Ammon's horn (tissue), 1 donor: ENCODE data around the gene UNC5CL.
A peak's percentile ranks its signal among the peaks of the same experiment; 100 is the strongest.

Experiments used
- DNase-seq: peaks from one replicate; pipeline ENCODE4 v3.0.0-alpha.2; 2016; ENCODE audit warnings: low spot score

UNC5CL gene

DNA sequence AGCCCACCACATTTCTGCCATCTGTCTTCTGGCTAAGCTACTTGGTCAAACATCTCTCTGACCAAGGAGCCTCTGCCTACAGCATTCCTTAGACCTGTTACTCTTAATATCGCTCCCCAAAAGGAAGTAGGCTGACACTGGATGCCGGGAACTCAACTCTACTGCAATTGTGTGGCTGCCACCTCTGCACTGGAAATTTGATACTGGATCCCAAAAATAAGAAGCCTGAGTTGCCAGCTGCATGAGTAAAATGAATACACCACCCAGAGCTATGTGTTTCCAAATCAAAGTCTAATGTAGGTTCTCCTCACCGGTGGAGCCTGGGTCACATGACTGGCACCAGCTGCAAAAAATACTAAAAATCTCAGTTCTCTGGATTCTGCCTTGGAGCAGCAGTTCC, 36.9 kb downstream of the UNC5CL start:
- no peak for DNase-seq

GRCh38 chr6:41000248-41000647, 38.8 kb downstream of the UNC5CL start:
- no peak for DNase-seq

GRCh38 chr6:40999569-40999968, 39.5 kb downstream of the UNC5CL start:
- peak; percentile 42 for DNase-seq

DNA sequence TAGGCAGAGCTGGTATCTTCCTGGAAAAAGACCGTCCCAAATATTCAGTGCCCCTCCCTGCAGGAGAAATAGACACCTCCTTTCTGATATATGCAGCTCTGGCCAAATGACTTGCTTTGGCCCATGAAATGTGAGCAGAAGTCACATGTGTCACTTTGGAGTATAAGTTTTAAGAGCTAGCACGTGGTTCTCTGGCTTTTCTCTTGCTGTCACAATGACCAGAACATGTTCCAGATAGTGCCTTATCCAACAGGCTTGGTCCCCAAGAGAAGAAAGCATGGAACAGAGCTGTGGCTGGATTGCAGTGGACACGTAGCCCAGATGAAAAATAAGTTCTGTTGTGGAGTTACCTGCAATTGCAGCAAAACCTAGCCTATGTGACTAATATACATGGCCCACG, 40.4 kb downstream of the UNC5CL start:
- DNase-seq, result no peak

GRCh38 chr6:40997234-40997957, 41.6 kb downstream of the UNC5CL start:
- DNase-seq, result peak; percentile 41

GRCh38 chr6:40996591-40997233, 42.3 kb downstream of the UNC5CL start:
- peak; percentile 31 for DNase-seq

DNA sequence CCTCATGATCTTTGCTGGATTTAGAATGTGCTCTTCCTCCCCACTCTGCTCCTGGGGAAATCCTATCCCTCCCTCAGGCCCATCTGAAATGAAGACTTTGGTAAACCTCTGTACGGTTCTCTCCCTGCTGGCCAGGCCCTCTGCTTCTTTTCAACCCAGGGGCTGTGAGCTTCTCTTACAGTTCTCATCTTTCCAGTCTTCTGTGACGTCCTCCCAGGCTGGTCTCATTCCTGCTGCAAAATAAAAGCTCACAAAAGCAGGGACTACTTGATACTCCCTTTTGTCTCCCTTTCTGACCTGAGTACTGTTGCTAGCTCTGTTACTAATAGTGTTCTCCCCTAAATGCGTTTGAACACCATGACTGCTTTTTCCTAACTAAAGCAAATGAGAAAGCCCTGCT, 46.3 kb downstream of the UNC5CL start:
- no peak for DNase-seq

- DNase-seq, result no peak
Observed at GRCh38 chr6:40990301-40990700, 48.7 kb downstream of the UNC5CL start.

- DNase-seq, result no peak
Observed at GRCh38 chr6:40989204-40990169, 49.5 kb downstream of the UNC5CL start.

DNA sequence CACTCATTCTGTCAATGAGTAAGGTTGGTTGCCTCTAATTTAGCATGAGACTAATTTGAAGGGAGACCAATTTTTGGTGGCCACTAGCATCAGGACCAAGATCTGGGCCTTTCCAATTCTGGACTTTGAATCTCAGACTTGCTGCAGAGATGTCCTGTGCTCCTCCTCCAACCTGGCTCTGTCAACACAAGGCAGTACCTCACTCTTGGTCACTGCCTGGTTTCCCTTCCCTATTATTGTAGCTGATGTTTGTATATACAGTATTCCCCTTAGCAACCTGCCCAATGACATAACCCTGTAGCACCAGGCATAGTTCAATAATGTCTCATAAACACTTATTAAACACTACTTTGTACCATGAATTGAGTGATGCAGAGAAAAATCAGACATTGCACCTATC, 50.4 kb downstream of the UNC5CL start:
- DNase-seq, result no peak

GRCh38 chr6:40986921-40987819, 51.9 kb downstream of the UNC5CL start:
- no peak for DNase-seq

DNA sequence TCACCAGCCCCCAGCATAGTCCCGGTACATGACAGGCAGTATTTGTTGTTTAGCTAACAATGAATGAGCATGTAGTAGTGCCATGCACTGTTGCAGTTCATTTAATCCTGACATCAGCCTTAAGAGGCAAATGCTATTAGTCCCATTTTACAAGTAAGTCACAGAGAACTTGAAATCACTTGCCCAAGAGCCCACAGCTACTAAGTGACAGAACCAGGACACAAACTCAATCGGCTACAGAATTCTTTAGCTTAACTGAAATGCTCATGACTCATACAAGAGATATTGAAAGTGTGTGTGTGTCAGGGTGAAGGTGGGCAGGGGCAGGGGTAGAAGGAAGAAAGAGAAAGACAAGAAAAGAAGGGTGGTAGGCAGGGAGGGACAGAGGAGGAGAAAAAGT, 52.7 kb downstream of the UNC5CL start:
- DNase-seq, result no peak

- no peak for DNase-seq
Observed at GRCh38 chr6:40983752-40984151, 55.3 kb downstream of the UNC5CL start.

DNA sequence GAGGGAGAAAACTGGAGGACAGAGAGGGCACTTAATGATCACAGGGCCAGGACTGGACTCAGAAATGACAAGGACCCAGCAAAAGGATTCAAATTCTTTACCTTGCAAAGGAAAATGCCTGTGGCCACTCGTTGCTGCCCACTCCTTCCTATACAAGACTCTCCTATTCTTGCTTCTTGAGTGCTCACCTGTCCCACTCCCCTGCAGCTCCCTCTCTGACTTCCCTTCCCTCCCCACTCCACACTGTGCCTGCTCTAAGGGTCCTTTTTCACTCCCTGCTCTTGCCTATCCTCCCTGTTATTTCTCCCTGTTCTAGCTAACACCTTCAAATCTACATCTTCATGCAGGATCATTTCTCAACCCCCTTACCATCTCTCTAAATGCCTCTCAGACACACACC, 56.1 kb downstream of the UNC5CL start:
- no peak for DNase-seq

GRCh38 chr6:40978687-40979289, 60.2 kb downstream of the UNC5CL start:
- DNase-seq, result no peak

GRCh38 chr6:40977695-40978094, 61.3 kb downstream of the UNC5CL start:
- DNase-seq, result no peak

- DNase-seq, result no peak
Observed at GRCh38 chr6:40977085-40977484, 61.9 kb downstream of the UNC5CL start.
